PC-3 (cell line): ENCODE results near the gene PBX3. TPM values are rescaled to one million over a fixed set of nuclear protein-coding genes. Genes with fewer than 3 reads are reported as not detected.

Experiments used
- ATAC-seq: fragments of 200-7000 bp; cut with Tn5 transposase; 2 replicates; pipeline ENCODE4 v1.9.1; 2020; ENCODE audit warnings: mild to moderate bottlenecking, moderate library complexity
- BruUV-seq: library from RNA; stranded (reverse); fragments of 400-500 nt; replicated peaks from 2 replicates; lab custom pipeline; 2021; lab: Mats Ljungman, UMichigan
- CTCF ChIA-PET: fragments of 300-600 bp; sonication (Branson Sonifier 250); formaldehyde crosslinking; loops from one replicate; lab custom pipeline; 2022; ENCODE audit warnings: antibody characterized with exemption; lab: Charles Lee
- POLR2A ChIA-PET: fragments of 300-600 bp; sonication (Branson Sonifier 250); formaldehyde crosslinking; loops from one replicate; lab custom pipeline; 2022; ENCODE audit warnings: antibody characterized with exemption; ENCODE audit not compliant: unreplicated experiment; lab: Charles Lee
- DNase-seq: peaks from one replicate; pipeline ENCODE4 v3.0.0-alpha.2; 2015
- H2AFZ ChIP-seq: fragments of 300-600 bp; sonication (generic); 2 replicates; pipeline ENCODE4 v1.6.0; 2016; ENCODE audit warnings: antibody characterized with exemption, low read length
- H3F3A ChIP-seq: fragments of 300-600 bp; sonication (generic); one replicate; pipeline ENCODE4 v1.6.0; 2017; ENCODE audit warnings: antibody characterized with exemption, low read length, control low read depth, mild to moderate bottlenecking; ENCODE audit not compliant: unreplicated experiment
- H3K27ac ChIP-seq: fragments of 300-600 bp; sonication (generic); 2 replicates; pipeline ENCODE4 v1.5.1; 2016; ENCODE audit warnings: mild to moderate bottlenecking, low read length
- H3K27me3 ChIP-seq: fragments of 300-600 bp; sonication (generic); 2 replicates; pipeline ENCODE4 v1.6.1; 2016; ENCODE audit warnings: low read length, mixed read lengths
- H3K36me3 ChIP-seq: fragments of 300-600 bp; sonication (generic); 2 replicates; pipeline ENCODE4 v1.6.1; 2016; ENCODE audit warnings: low read depth, mixed run types, low read length, mixed read lengths
- H3K4me1 ChIP-seq: fragments of 300-600 bp; sonication (generic); 2 replicates; pipeline ENCODE4 v1.5.1; 2016; ENCODE audit warnings: low read length; ENCODE audit not compliant: insufficient read depth
- H3K4me2 ChIP-seq: fragments of 300-600 bp; sonication (generic); 2 replicates; pipeline ENCODE4 v1.6.0; 2016; ENCODE audit warnings: low read length
- H3K4me3 ChIP-seq: fragments of 300-600 bp; sonication (generic); 2 replicates; pipeline ENCODE4 v1.5.1; 2016; ENCODE audit warnings: mild to moderate bottlenecking, low read length, mixed read lengths
- H3K79me2 ChIP-seq: fragments of 300-600 bp; sonication (generic); 2 replicates; pipeline ENCODE4 v1.6.1; 2017; ENCODE audit warnings: low read length, mixed read lengths
- H3K9ac ChIP-seq: fragments of 300-600 bp; sonication (generic); 2 replicates; pipeline ENCODE4 v1.6.0; 2016; ENCODE audit warnings: mild to moderate bottlenecking, low read length
- H3K9me2 ChIP-seq: fragments of 300-600 bp; sonication (generic); replicated peaks from 2 replicates; pipeline ENCODE4 v1.6.1; 2016; ENCODE audit warnings: mixed run types, low read length, mixed read lengths
- H3K9me3 ChIP-seq: fragments of 300-600 bp; sonication (generic); 2 replicates; pipeline ENCODE4 v1.6.1; 2016; ENCODE audit warnings: low read length, mixed read lengths
- H4K20me1 ChIP-seq: fragments of 300-600 bp; sonication (generic); 2 replicates; pipeline ENCODE4 v1.6.1; 2016; ENCODE audit warnings: low read length, mixed read lengths
- EZH2 ChIP-seq: fragments of 300-600 bp; sonication (generic); IDR thresholded peaks from one replicate; pipeline ENCODE4 v1.6.1; 2017; ENCODE audit warnings: antibody characterized with exemption, mild to moderate bottlenecking, low read length; ENCODE audit not compliant: unreplicated experiment
- EZH2phosphoT487 ChIP-seq: fragments of 300-600 bp; sonication (generic); IDR thresholded peaks from 2 replicates; pipeline ENCODE4 v1.6.1; 2018; ENCODE audit warnings: mild to moderate bottlenecking, antibody characterized with exemption, low read length, borderline replicate concordance
- intact Hi-C: fragments of 100-400 bp; cut with micrococcal nuclease; formaldehyde crosslinking; loops from 2 replicates; pipeline ENCODE4 v1.9.0; 2023
- total RNA-seq: library from RNA; depleted of rRNA; stranded (reverse); fragments of >200 nt; gene quantifications from 2 replicates; pipeline ENCODE4 v1.2.3, GENCODE V29; 2014
- TF ChIP-seq, protein P1 (sequence below): fragments of 300-600 bp; sonication (generic); conservative IDR thresholded peaks from 2 replicates; pipeline ENCODE4 v1.5.1; 2017; ENCODE audit warnings: antibody characterized with exemption, low read depth, mild to moderate bottlenecking, low read length

PBX3 gene
- total RNA-seq, 1 experiment from 2014 or later = 35.5 TPM

DNA sequence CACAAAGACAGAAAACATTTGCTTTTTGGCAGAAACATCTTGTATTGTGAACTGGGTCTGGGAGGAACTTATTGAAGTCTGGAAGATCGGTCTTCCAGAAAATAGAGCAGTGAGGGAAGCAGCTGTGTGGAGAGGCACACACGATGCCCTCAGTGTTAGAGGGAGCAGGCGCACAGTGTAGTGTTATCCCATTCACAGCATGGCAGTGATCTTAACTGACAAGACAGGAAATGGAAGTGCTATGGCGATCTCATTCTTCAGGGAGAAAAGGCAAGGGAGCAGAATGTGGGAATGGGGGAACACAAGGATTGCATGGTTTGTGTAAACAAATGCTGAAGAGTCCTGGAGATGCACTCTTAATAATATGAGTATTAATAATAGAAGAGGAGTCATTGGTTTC is 161.0 kb downstream of the PBX3 start:
- Histone ChIP-seq H3K9me3 (no peaks in the 10 kb centered on the region), H3K79me2 (no peaks in the 10 kb centered on the region), H3K4me3 (no peak overlapping the region), H3K4me1 (peaks cover 35% of the 10 kb centered on the region), H3K27ac (no peak overlapping the region), H3K36me3 (no peaks in the 10 kb centered on the region), H3K4me2 (no peak overlapping the region), H3K27me3 (no peaks in the 10 kb centered on the region), H3F3A (no peaks in the 10 kb centered on the region), H4K20me1 (no peaks in the 10 kb centered on the region), H3K9me2 (no peaks in the 10 kb centered on the region), H3K9ac (no peak overlapping the region), H2AFZ (no peak overlapping the region)
- ATAC-seq = no peak
- BruUV-seq = no TSS peak
- CTCF ChIA-PET = no interaction called here
- DNase-seq = no peak
- TF ChIP-seq, protein P1, sequence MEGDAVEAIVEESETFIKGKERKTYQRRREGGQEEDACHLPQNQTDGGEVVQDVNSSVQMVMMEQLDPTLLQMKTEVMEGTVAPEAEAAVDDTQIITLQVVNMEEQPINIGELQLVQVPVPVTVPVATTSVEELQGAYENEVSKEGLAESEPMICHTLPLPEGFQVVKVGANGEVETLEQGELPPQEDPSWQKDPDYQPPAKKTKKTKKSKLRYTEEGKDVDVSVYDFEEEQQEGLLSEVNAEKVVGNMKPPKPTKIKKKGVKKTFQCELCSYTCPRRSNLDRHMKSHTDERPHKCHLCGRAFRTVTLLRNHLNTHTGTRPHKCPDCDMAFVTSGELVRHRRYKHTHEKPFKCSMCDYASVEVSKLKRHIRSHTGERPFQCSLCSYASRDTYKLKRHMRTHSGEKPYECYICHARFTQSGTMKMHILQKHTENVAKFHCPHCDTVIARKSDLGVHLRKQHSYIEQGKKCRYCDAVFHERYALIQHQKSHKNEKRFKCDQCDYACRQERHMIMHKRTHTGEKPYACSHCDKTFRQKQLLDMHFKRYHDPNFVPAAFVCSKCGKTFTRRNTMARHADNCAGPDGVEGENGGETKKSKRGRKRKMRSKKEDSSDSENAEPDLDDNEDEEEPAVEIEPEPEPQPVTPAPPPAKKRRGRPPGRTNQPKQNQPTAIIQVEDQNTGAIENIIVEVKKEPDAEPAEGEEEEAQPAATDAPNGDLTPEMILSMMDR = no peak
- no peak for TF ChIP-seq EZH2
- no peak for TF ChIP-seq EZH2phosphoT487
- intact Hi-C loops = no loop called here
- POLR2A ChIA-PET = no interaction called here

DNA sequence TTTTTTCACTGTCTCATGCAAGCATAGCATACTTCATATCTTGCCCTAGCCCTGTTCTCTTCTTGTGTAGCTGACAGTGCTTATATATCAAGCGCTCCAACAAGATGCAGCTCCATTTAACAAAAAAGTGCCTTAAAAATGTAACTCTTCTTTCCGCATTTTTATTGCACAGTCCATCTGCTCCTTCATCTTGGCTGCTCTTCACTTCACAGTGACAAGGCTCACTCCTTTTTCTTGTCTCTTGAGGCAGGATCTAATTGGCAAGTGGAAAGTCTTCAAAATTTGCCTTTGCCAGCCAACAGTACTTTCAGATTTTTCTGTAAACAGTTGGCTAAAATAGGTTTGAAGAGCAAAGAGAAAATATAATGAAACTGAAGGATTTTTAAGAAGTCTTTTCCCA is 161.8 kb downstream of the PBX3 start:
- H2AFZ ChIP-seq = no peak overlapping the region

DNA sequence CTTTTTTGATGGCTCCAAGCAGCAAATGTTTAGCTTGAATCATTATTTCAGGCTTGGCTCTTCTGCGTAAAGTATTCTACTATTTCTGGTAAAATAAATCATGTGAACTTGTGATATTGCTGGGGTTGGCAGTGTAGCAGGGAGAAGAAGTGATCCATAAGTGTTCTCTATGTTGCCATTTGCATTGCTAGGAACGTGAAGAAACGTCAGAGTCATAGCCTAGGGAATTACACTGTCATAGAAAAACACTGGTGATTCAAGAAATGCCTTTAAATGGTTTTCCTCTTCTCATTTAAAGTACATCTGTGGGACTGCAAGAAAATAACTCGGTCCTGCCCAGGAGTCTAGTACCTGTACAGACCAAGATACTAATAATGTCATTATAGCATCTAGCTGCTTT is 162.3 kb downstream of the PBX3 start:
- TF ChIP-seq, protein P1 = no peak
- no peak for TF ChIP-seq EZH2
- TF ChIP-seq EZH2phosphoT487 = no peak
- peaks cover 25% of the 10 kb centered on the region; the same call in 1 of the 2 replicates for H3K4me1 ChIP-seq
- H3K27ac ChIP-seq = no peak overlapping the region
- no peak overlapping the region for H3K9ac ChIP-seq
- H3K4me2 ChIP-seq = no peak overlapping the region
- no peaks in the 10 kb centered on the region for H3K27me3 ChIP-seq
- DNase-seq (no peak), ATAC-seq (no peak)
- ChIA-PET POLR2A (no interaction called here), CTCF (no interaction called here)
- H3K9me2 ChIP-seq = no peaks in the 10 kb centered on the region
- H3K4me3 ChIP-seq = no peak overlapping the region
- H3K79me2 ChIP-seq = no peaks in the 10 kb centered on the region
- no peaks in the 10 kb centered on the region for H3K36me3 ChIP-seq
- no peaks in the 10 kb centered on the region for H3K9me3 ChIP-seq
- no TSS peak for BruUV-seq
- no peaks in the 10 kb centered on the region for H4K20me1 ChIP-seq
- H3F3A ChIP-seq = no peaks in the 10 kb centered on the region
- intact Hi-C loops = no loop called here
- no peak overlapping the region for H2AFZ ChIP-seq

More for the DNA sequence above, 161.8 kb downstream of the PBX3 start:
- H3K9ac ChIP-seq = no peak overlapping the region
- no peak overlapping the region for H3K4me2 ChIP-seq
- no peaks in the 10 kb centered on the region for H3K27me3 ChIP-seq
- no peaks in the 10 kb centered on the region for H3F3A ChIP-seq
- no peak for DNase-seq
- no peaks in the 10 kb centered on the region for H3K79me2 ChIP-seq
- ChIA-PET POLR2A (no interaction called here), CTCF (no interaction called here)
- BruUV-seq = no TSS peak
- peaks cover 30% of the 10 kb centered on the region for H3K4me1 ChIP-seq
- H3K27ac ChIP-seq = no peak overlapping the region
- no peaks in the 10 kb centered on the region for H3K9me2 ChIP-seq
- H3K9me3 ChIP-seq = no peaks in the 10 kb centered on the region
- intact Hi-C loops = no loop called here
- no peaks in the 10 kb centered on the region for H3K36me3 ChIP-seq
- no peak for ATAC-seq
- TF ChIP-seq EZH2 (no peak), EZH2phosphoT487 (no peak)
- TF ChIP-seq, protein P1 = no peak
- H3K4me3 ChIP-seq = no peak overlapping the region
- no peaks in the 10 kb centered on the region for H4K20me1 ChIP-seq
